ENCODE data around the gene GINS1. TPM values are rescaled to one million over a fixed set of nuclear protein-coding genes. Genes with fewer than 3 reads are reported as not detected.

Gene GINS1
- total and polyA plus RNA-seq, 4 experiments from 2014 or later = 0.62 to 1.3 (median 0.87) TPM

- no peak overlapping the region for H3K4me3 Mint-ChIP-seq
Observed at GRCh38 chr20:25368976-25369375, 38.5 kb upstream of the GINS1 start.

GRCh38 chr20:25369529-25369928 is 37.9 kb upstream of the GINS1 start:
- H3K27me3 ChIP-seq (ENCODE audit: insufficient read depth, low read length) = no peaks in the 10 kb centered on the region
- DNase-seq = no peak
- H3K36me3 ChIP-seq (ENCODE audit: insufficient read depth, low read length) = no peaks in the 10 kb centered on the region
- H3K4me3 ChIP-seq (ENCODE audit: low read length in 2 of 2) = no peak overlapping the region
- POLR2A ChIA-PET (ENCODE audit: partially characterized antibody) = no interaction called here
- no peaks in the 10 kb centered on the region for H3K27me3 Mint-ChIP-seq
- H3K4me1 ChIP-seq (ENCODE audit: insufficient read depth, low read length) = no peaks in the 10 kb centered on the region
- H3K4me1 Mint-ChIP-seq = peaks cover 0 to 6% (median 5%) of the 10 kb centered on the region in 4 donors
- no peak overlapping the region for H3K27ac ChIP-seq (ENCODE audit: low read depth, low read length)
- peaks cover 0 to 7% (median 0%) of the 10 kb centered on the region in 8 donors for H3K9me3 Mint-ChIP-seq
- H3K9me3 ChIP-seq (ENCODE audit: control insufficient read depth in 1 of 2, low read length in 2 of 2) = no peaks in the 10 kb centered on the region
- no peak overlapping the region for H3K4me3 Mint-ChIP-seq
- intact Hi-C loops (cut with micrococcal nuclease) = no loop called here
- peaks cover 8 to 10% of the 10 kb centered on the region in 2 donors for H3K36me3 Mint-ChIP-seq
- H3K27ac Mint-ChIP-seq = peak overlapping the region in 1 of 7 donors; percentile 12
- CTCF ChIA-PET (ENCODE audit: partially characterized antibody) = no interaction called here

More at GRCh38 chr20:25368976-25369375, 38.5 kb upstream of the GINS1 start:
- Mint-ChIP-seq H3K27me3 (no peaks in the 10 kb centered on the region), H3K27ac (no peak overlapping the region), H3K4me1 (peaks cover 0 to 6% (median 5%) of the 10 kb centered on the region in 4 donors), H3K9me3 (peaks cover 0 to 7% (median 0%) of the 10 kb centered on the region in 8 donors), H3K36me3 (peaks cover 11% of the 10 kb centered on the region in 2 donors)
- Histone ChIP-seq H3K27me3 (ENCODE audit: insufficient read depth, low read length) (no peaks in the 10 kb centered on the region), H3K9me3 (ENCODE audit: control insufficient read depth in 1 of 2, low read length in 2 of 2) (no peaks in the 10 kb centered on the region), H3K36me3 (ENCODE audit: insufficient read depth, low read length) (no peaks in the 10 kb centered on the region), H3K27ac (ENCODE audit: low read depth, low read length) (no peak overlapping the region), H3K4me3 (ENCODE audit: low read length in 2 of 2) (no peak overlapping the region), H3K4me1 (ENCODE audit: insufficient read depth, low read length) (no peaks in the 10 kb centered on the region)
- no peak for DNase-seq
- intact Hi-C loops (cut with micrococcal nuclease) = no loop called here
- POLR2A ChIA-PET (ENCODE audit: partially characterized antibody) = no interaction called here
- CTCF ChIA-PET (ENCODE audit: partially characterized antibody) = no interaction called here

GRCh38 chr20:25369971-25370370 is 37.5 kb upstream of the GINS1 start:
- H3K27ac Mint-ChIP-seq = no peak overlapping the region
- no peaks in the 10 kb centered on the region for H3K4me1 ChIP-seq (ENCODE audit: insufficient read depth, low read length)
- POLR2A ChIA-PET (ENCODE audit: partially characterized antibody) = no interaction called here
- CTCF ChIA-PET (ENCODE audit: partially characterized antibody) = no interaction called here
- H3K4me1 Mint-ChIP-seq = peaks cover under 1 to 8% (median 6%) of the 10 kb centered on the region in 4 donors
- no peaks in the 10 kb centered on the region for H3K27me3 ChIP-seq (ENCODE audit: insufficient read depth, low read length)
- intact Hi-C loops (cut with micrococcal nuclease) = no loop called here
- H3K4me3 Mint-ChIP-seq = no peak overlapping the region
- H3K27me3 Mint-ChIP-seq = no peaks in the 10 kb centered on the region
- no peaks in the 10 kb centered on the region for H3K36me3 ChIP-seq (ENCODE audit: insufficient read depth, low read length)
- peaks cover 8 to 10% of the 10 kb centered on the region in 2 donors for H3K36me3 Mint-ChIP-seq
- peaks cover 0 to 5% (median 0%) of the 10 kb centered on the region in 8 donors for H3K9me3 Mint-ChIP-seq
- H3K27ac ChIP-seq (ENCODE audit: low read depth, low read length) = no peak overlapping the region
- no peak overlapping the region for H3K4me3 ChIP-seq (ENCODE audit: low read length in 2 of 2)
- no peaks in the 10 kb centered on the region for H3K9me3 ChIP-seq (ENCODE audit: control insufficient read depth in 1 of 2, low read length in 2 of 2)
- no peak for DNase-seq

- Histone ChIP-seq H3K36me3 (ENCODE audit: insufficient read depth, low read length) (no peaks in the 10 kb centered on the region), H3K4me1 (ENCODE audit: insufficient read depth, low read length) (no peaks in the 10 kb centered on the region), H3K27me3 (ENCODE audit: insufficient read depth, low read length) (no peaks in the 10 kb centered on the region), H3K4me3 (ENCODE audit: low read length in 2 of 2) (no peak overlapping the region), H3K9me3 (ENCODE audit: control insufficient read depth in 1 of 2, low read length in 2 of 2) (no peaks in the 10 kb centered on the region), H3K27ac (ENCODE audit: low read depth, low read length) (no peak overlapping the region)
- intact Hi-C loops (cut with micrococcal nuclease) = no loop called here
- ChIA-PET POLR2A (ENCODE audit: partially characterized antibody) (no interaction called here), CTCF (ENCODE audit: partially characterized antibody) (no interaction called here)
- Mint-ChIP-seq H3K4me3 (no peak overlapping the region), H3K36me3 (peaks cover 8 to 9% of the 10 kb centered on the region in 2 donors), H3K9me3 (no peaks in the 10 kb centered on the region), H3K4me1 (peaks cover 0 to 9% (median 8%) of the 10 kb centered on the region in 4 donors), H3K27me3 (no peaks in the 10 kb centered on the region), H3K27ac (no peak overlapping the region)
- DNase-seq = no peak
Observed at GRCh38 chr20:25372584-25373336, 34.7 kb upstream of the GINS1 start.

- intact Hi-C loops (cut with micrococcal nuclease) = no loop called here
Observed at GRCh38 chr20:25374842-25375241, 32.6 kb upstream of the GINS1 start.

GRCh38 chr20:25376236-25376635 is 31.2 kb upstream of the GINS1 start:
- Mint-ChIP-seq H3K9me3 (peaks cover 0 to 2% (median 0%) of the 10 kb centered on the region in 8 donors), H3K4me1 (peaks cover 10 to 29% (median 17%) of the 10 kb centered on the region in 4 donors), H3K27ac (no peak overlapping the region), H3K4me3 (no peak overlapping the region), H3K27me3 (no peaks in the 10 kb centered on the region), H3K36me3 (peaks cover 8 to 11% of the 10 kb centered on the region in 2 donors)
- no peak for DNase-seq
- CTCF ChIA-PET (ENCODE audit: partially characterized antibody) = no interaction called here
- H3K36me3 ChIP-seq (ENCODE audit: insufficient read depth, low read length) = no peaks in the 10 kb centered on the region
- intact Hi-C loops (cut with micrococcal nuclease) = no loop called here
- no peak overlapping the region for H3K27ac ChIP-seq (ENCODE audit: low read depth, low read length)
- H3K4me3 ChIP-seq (ENCODE audit: low read length in 2 of 2) = no peak overlapping the region
- H3K4me1 ChIP-seq (ENCODE audit: insufficient read depth, low read length) = no peaks in the 10 kb centered on the region
- no peaks in the 10 kb centered on the region for H3K9me3 ChIP-seq (ENCODE audit: control insufficient read depth in 1 of 2, low read length in 2 of 2)
- POLR2A ChIA-PET (ENCODE audit: partially characterized antibody) = no interaction called here
- no peaks in the 10 kb centered on the region for H3K27me3 ChIP-seq (ENCODE audit: insufficient read depth, low read length)

More at GRCh38 chr20:25374842-25375241, 32.6 kb upstream of the GINS1 start:
- DNase-seq = no peak
- Histone ChIP-seq H3K4me3 (ENCODE audit: low read length in 2 of 2) (no peak overlapping the region), H3K27me3 (ENCODE audit: insufficient read depth, low read length) (no peaks in the 10 kb centered on the region), H3K4me1 (ENCODE audit: insufficient read depth, low read length) (no peaks in the 10 kb centered on the region), H3K36me3 (ENCODE audit: insufficient read depth, low read length) (no peaks in the 10 kb centered on the region), H3K27ac (ENCODE audit: low read depth, low read length) (no peak overlapping the region), H3K9me3 (ENCODE audit: control insufficient read depth in 1 of 2, low read length in 2 of 2) (no peaks in the 10 kb centered on the region)
- ChIA-PET POLR2A (ENCODE audit: partially characterized antibody) (no interaction called here), CTCF (ENCODE audit: partially characterized antibody) (no interaction called here)
- Mint-ChIP-seq H3K4me1 (peaks cover 10 to 22% (median 16%) of the 10 kb centered on the region in 4 donors), H3K4me3 (no peak overlapping the region), H3K27me3 (no peaks in the 10 kb centered on the region), H3K36me3 (peaks cover 10 to 11% of the 10 kb centered on the region in 2 donors), H3K27ac (peak overlapping the region in 2 of 7 donors; percentile 3 to 6), H3K9me3 (no peaks in the 10 kb centered on the region)

- H3K36me3 ChIP-seq (ENCODE audit: insufficient read depth, low read length) = no peaks in the 10 kb centered on the region
- ChIA-PET POLR2A (ENCODE audit: partially characterized antibody) (no interaction called here), CTCF (ENCODE audit: partially characterized antibody) (no interaction called here)
- H3K27ac Mint-ChIP-seq = no peak overlapping the region
- peaks cover 10 to 32% (median 17%) of the 10 kb centered on the region in 4 donors for H3K4me1 Mint-ChIP-seq
- H3K27ac ChIP-seq (ENCODE audit: low read depth, low read length) = no peak overlapping the region
- H3K4me1 ChIP-seq (ENCODE audit: insufficient read depth, low read length) = no peaks in the 10 kb centered on the region
- peaks cover 0 to 2% (median 0%) of the 10 kb centered on the region in 8 donors for H3K9me3 Mint-ChIP-seq
- peaks cover 7 to 13% of the 10 kb centered on the region in 2 donors for H3K36me3 Mint-ChIP-seq
- no peaks in the 10 kb centered on the region for H3K27me3 ChIP-seq (ENCODE audit: insufficient read depth, low read length)
- no peak for DNase-seq
- H3K4me3 ChIP-seq (ENCODE audit: low read length in 2 of 2) = no peak overlapping the region
- H3K4me3 Mint-ChIP-seq = no peak overlapping the region
- intact Hi-C loops (cut with micrococcal nuclease) = no loop called here
- H3K27me3 Mint-ChIP-seq = no peaks in the 10 kb centered on the region
- H3K9me3 ChIP-seq (ENCODE audit: control insufficient read depth in 1 of 2, low read length in 2 of 2) = no peaks in the 10 kb centered on the region
Observed at GRCh38 chr20:25376886-25377285, 30.6 kb upstream of the GINS1 start.

Data from CD4-positive, alpha-beta memory T cell (primary cell).